ENCODE measurements around the gene TMEM184A. TPM values are rescaled to one million over a fixed set of nuclear protein-coding genes. Genes with fewer than 3 reads are reported as not detected.
"Not testable (repeated sequence)": the region's sequence is repeated elsewhere in the genome, so short reads cannot be mapped to it uniquely, and the experiment has no call there.

TMEM184A gene
- total and polyA plus RNA-seq, 2 donors (not counting 1 experiment from before 2014, with no cell fraction given) = not detected

GRCh38 chr7:1516586-1517251 lies 39.3 kb downstream of the TMEM184A start:
- Histone ChIP-seq H3K9me3 (ENCODE audit: control extremely low read depth in 1 of 3, control insufficient read depth in 2 of 3, insufficient read depth in 1 of 3, low read length in 2 of 3) (peaks cover 0 to 18% (median 0%) of the 10 kb centered on the region in 3 donors), H4K20me1 (ENCODE audit: control insufficient read depth, insufficient read depth, low read length, poor library complexity, severe bottlenecking) (no peaks in the 10 kb centered on the region), H3K4me1 (ENCODE audit: control insufficient read depth in 2 of 2, insufficient read depth in 2 of 2, low read length in 2 of 2) (peaks cover 22 to 29% of the 10 kb centered on the region in 2 donors), H3K27me3 (replicated peaks in 1 of 4; ENCODE audit: control extremely low read depth in 1 of 4, control insufficient read depth in 3 of 4, insufficient read depth in 4 of 4, low read length in 3 of 4) (peaks cover 0 to 2% (median 0%) of the 10 kb centered on the region in 4 experiments), H3K36me3 (replicated peaks in 1 of 2; ENCODE audit: control extremely low read depth in 1 of 2, control insufficient read depth in 1 of 2, extremely low read depth in 1 of 2, insufficient read depth in 2 of 2, low read length in 1 of 2) (no peaks in the 10 kb centered on the region), H3K4me3 (ENCODE audit: control extremely low read depth in 1 of 5, extremely low read depth in 1 of 5, insufficient read depth in 1 of 5, low read depth in 2 of 5, low read length in 4 of 5) (no peak overlapping the region), H3K79me2 (ENCODE audit: control insufficient read depth, insufficient read depth, low read length) (no peaks in the 10 kb centered on the region), H3K4me2 (replicated peaks; ENCODE audit: low read depth, low read length, poor library complexity, severe bottlenecking) (no peak overlapping the region), H3K27ac (ENCODE audit: low read length in 2 of 2) (no peak overlapping the region), H3K9ac (ENCODE audit: low read length) (no peak overlapping the region), H2AFZ (ENCODE audit: insufficient read depth, low read depth, low read length, poor library complexity, severe bottlenecking) (no peak overlapping the region)
- POLR2A ChIA-PET = no interaction called here
- CTCF ChIA-PET = no interaction called here
- no peak overlapping the region for H3K27ac Mint-ChIP-seq
- intact Hi-C loops (cut with micrococcal nuclease) = no loop called here
- peaks cover 20% of the 10 kb centered on the region for H3K4me1 Mint-ChIP-seq
- no peak overlapping the region for H3K4me3 Mint-ChIP-seq
- peaks cover 6% of the 10 kb centered on the region for H3K9me3 Mint-ChIP-seq (ENCODE audit: insufficient read depth)
- DNase-seq = no peak
- H3K27me3 Mint-ChIP-seq = peaks cover 4% of the 10 kb centered on the region
- no peak for ATAC-seq (ENCODE audit: low read depth)
- 86% methylated on average over 15 of the region's 18 CpGs for WGBS (ENCODE audit: insufficient coverage)
- TF ChIP-seq CTCF (IDR thresholded peaks at IDR 0.05) (no peak), EZH2 (IDR thresholded peaks at IDR 0.05; ENCODE audit: borderline replicate concordance, insufficient read depth, low read depth, low read length, poor library complexity, severe bottlenecking) (no peak)

GRCh38 chr7:1515509-1515967 lies 40.5 kb downstream of the TMEM184A start:
- POLR2A ChIA-PET; CTCF ChIA-PET; H3K9me3 Mint-ChIP-seq (ENCODE audit: insufficient read depth); H3K79me2 ChIP-seq (ENCODE audit: control insufficient read depth, insufficient read depth, low read length); H3K36me3 ChIP-seq (replicated peaks in 1 of 2; ENCODE audit: control extremely low read depth in 1 of 2, control insufficient read depth in 1 of 2, extremely low read depth in 1 of 2, insufficient read depth in 2 of 2, low read length in 1 of 2); intact Hi-C loops (cut with micrococcal nuclease); H3K9ac ChIP-seq (ENCODE audit: low read length); H3K27ac ChIP-seq (ENCODE audit: low read length in 2 of 2); H3K27ac Mint-ChIP-seq; DNase-seq; H4K20me1 ChIP-seq (ENCODE audit: control insufficient read depth, insufficient read depth, low read length, poor library complexity, severe bottlenecking); H2AFZ ChIP-seq (ENCODE audit: insufficient read depth, low read depth, low read length, poor library complexity, severe bottlenecking); ATAC-seq (ENCODE audit: low read depth); H3K27me3 Mint-ChIP-seq; H3K4me3 ChIP-seq (ENCODE audit: control extremely low read depth in 1 of 5, extremely low read depth in 1 of 5, insufficient read depth in 1 of 5, low read depth in 2 of 5, low read length in 4 of 5); H3K27me3 ChIP-seq (replicated peaks in 1 of 4; ENCODE audit: control extremely low read depth in 1 of 4, control insufficient read depth in 3 of 4, insufficient read depth in 4 of 4, low read length in 3 of 4); H3K4me3 Mint-ChIP-seq; H3K4me2 ChIP-seq (replicated peaks; ENCODE audit: low read depth, low read length, poor library complexity, severe bottlenecking): not testable (repeated sequence)
- Histone ChIP-seq H3K9me3 (ENCODE audit: control extremely low read depth in 1 of 3, control insufficient read depth in 2 of 3, insufficient read depth in 1 of 3, low read length in 2 of 3) (peaks cover 0 to 19% (median 0%) of the 10 kb centered on the region in 3 donors), H3K4me1 (ENCODE audit: control insufficient read depth in 2 of 2, insufficient read depth in 2 of 2, low read length in 2 of 2) (peaks cover 33 to 40% of the 10 kb centered on the region in 2 donors)
- WGBS (ENCODE audit: insufficient coverage) = 90% methylated on average over 15 of the region's 17 CpGs
- peaks cover 28% of the 10 kb centered on the region for H3K4me1 Mint-ChIP-seq

All from B cell (primary cell).